K562 (cell line): ENCODE measurements around the gene HTR6. TPM values are rescaled to one million over a fixed set of nuclear protein-coding genes. Genes with fewer than 3 reads are reported as not detected.
A peak's percentile ranks its signal among the peaks of the same experiment; 100 is the strongest.

Source experiments
- ATAC-seq: fragments of 200-7000 bp; cut with Tn5 transposase; 3 replicates; pipeline ENCODE4 v1.9.1; 2020; ENCODE audit warnings: moderate library complexity
- BruUV-seq: library from RNA; stranded (reverse); fragments of 400-500 nt; replicated peaks from 2 replicates; lab custom pipeline; 2021; lab: Mats Ljungman, UMichigan
- CTCF ChIA-PET: fragments of 300-600 bp; formaldehyde crosslinking; extraction: SDS; loops from one replicate; lab custom pipeline; 2021; ENCODE audit warnings: low intra/inter-chr PET ratio; lab: Yijun Ruan, JAX
- POLR2A ChIA-PET: fragments of 300-600, 350-650 bp; sonication (Branson Sonifier 250); formaldehyde crosslinking; extraction: SDS; loops from one replicate; lab custom pipeline; 2021; ENCODE audit warnings: antibody characterized with exemption, inconsistent platforms; lab: Yijun Ruan, JAX
- DNase-seq, 4 experiments: peaks; one replicate each; pipeline versions ENCODE4 v3.0.0 to v3.0.0-alpha.2; 2011 to 2018; ENCODE audit warnings: low spot score in 3 of 4, mixed read lengths in 3 of 4; ENCODE audit errors: extremely low read depth in 1 of 4
- FAIRE-seq: peaks from 2 replicates; lab custom pipeline; 2011; peaks lifted over from hg19 to GRCh38; lab: Jason Lieb, UNC
- H2AFZ ChIP-seq: 2 replicates; pipeline ENCODE4 v1.6.0; 2011; ENCODE audit warnings: low read depth, low read length, control low read depth, inconsistent platforms
- H3K27ac ChIP-seq: fragments of 200-600 bp; 3 replicates; pipeline ENCODE4 v1.8.0; 2011; ENCODE audit warnings: low read depth, mild to moderate bottlenecking, control low read depth, inconsistent platforms, low read length, moderate library complexity, mixed read lengths; ENCODE audit errors: extremely low read depth
- H3K27me3 ChIP-seq, 2 experiments: fragments of 300-600 bp in 1 of 2; 2 replicates in 1 of 2; 3 replicates in 1 of 2; pipeline versions ENCODE4 v1.6.0 to v1.8.0; 2011; ENCODE audit warnings: inconsistent platforms in 2 of 2, low read length in 2 of 2, mild to moderate bottlenecking in 1 of 2, mixed read lengths in 1 of 2, moderate library complexity in 1 of 2; ENCODE audit not compliant: control insufficient read depth in 2 of 2, insufficient read depth in 2 of 2
- H3K36me3 ChIP-seq: fragments of 300-600 bp; 3 replicates; pipeline ENCODE4 v1.8.0; 2011; ENCODE audit warnings: mild to moderate bottlenecking, low read length, inconsistent platforms; ENCODE audit not compliant: control insufficient read depth, insufficient read depth
- H3K4me1 ChIP-seq, 2 experiments: fragments of 200-600 bp in 1 of 2; replicated peaks in 1 of 2; 2 replicates in 1 of 2; 3 replicates in 1 of 2; pipeline versions ENCODE4 v1.5.1 to v1.8.0; 2011; ENCODE audit warnings: inconsistent platforms in 2 of 2, low read length in 2 of 2, mild to moderate bottlenecking in 1 of 2, mixed read lengths in 1 of 2, moderate library complexity in 1 of 2; ENCODE audit not compliant: control insufficient read depth in 2 of 2, insufficient read depth in 2 of 2
- H3K4me2 ChIP-seq: 2 replicates; pipeline ENCODE4 v1.6.1; 2011; ENCODE audit warnings: low read length, control low read depth, inconsistent platforms, mixed read lengths; ENCODE audit not compliant: insufficient read depth
- H3K4me3 ChIP-seq: fragments of 200-600 bp; sonication (generic), shearing (Covaris generic); 2 replicates; pipeline ENCODE4 v1.5.1; 2016; ENCODE audit warnings: control low read depth, inconsistent platforms
- H3K79me2 ChIP-seq: fragments of 200-600 bp; 3 replicates; pipeline ENCODE4 v1.8.0; 2011; ENCODE audit warnings: low read length, inconsistent platforms; ENCODE audit not compliant: control insufficient read depth, insufficient read depth
- H3K9ac ChIP-seq, 2 experiments: 2 replicates each; pipeline versions ENCODE4 v1.6.0 to v1.6.1; 2011; ENCODE audit warnings: low read depth in 2 of 2, low read length in 2 of 2, control low read depth in 1 of 2, inconsistent platforms in 1 of 2, mild to moderate bottlenecking in 1 of 2, mixed read lengths in 1 of 2; ENCODE audit not compliant: insufficient read depth in 1 of 2
- H3K9me1 ChIP-seq: one replicate; pipeline ENCODE4 v1.6.0; 2011; ENCODE audit warnings: inconsistent platforms, mild to moderate bottlenecking, low read length, moderate library complexity; ENCODE audit not compliant: control insufficient read depth, insufficient read depth
- H3K9me3 ChIP-seq: replicated peaks from 2 replicates; pipeline ENCODE4 v1.5.1; 2011; ENCODE audit warnings: low read depth, low read length, inconsistent platforms; ENCODE audit not compliant: control insufficient read depth, insufficient read depth
- H4K20me1 ChIP-seq: replicated peaks from 2 replicates; pipeline ENCODE4 v1.6.1; 2011; ENCODE audit warnings: low read length, inconsistent platforms, mixed read lengths; ENCODE audit not compliant: control insufficient read depth, insufficient read depth
- FOXP4 ChIP-seq: sonication (generic); formaldehyde crosslinking; IDR thresholded peaks from 2 replicates; pipeline ENCODE4 v1.8.0; 2022; ENCODE audit warnings: mild to moderate bottlenecking, missing genetic modification reagents, borderline replicate concordance
- GTF2A2 ChIP-seq: IDR thresholded peaks from 2 replicates; pipeline ENCODE4 v1.6.1; 2016; ENCODE audit warnings: mild to moderate bottlenecking, missing genetic modification characterization, missing compliant biosample characterization
- KDM2B ChIP-seq: fragments of 250-450 bp; sonication (Bioruptor Pico); IDR thresholded peaks from 2 replicates; pipeline ENCODE4 v1.8.0; 2021; ENCODE audit warnings: mild to moderate bottlenecking, moderate library complexity
- TCF7L2 ChIP-seq: fragments of 150-350 bp; IDR thresholded peaks from 2 replicates; pipeline ENCODE4 v1.6.1; 2016; ENCODE audit warnings: low read depth, mild to moderate bottlenecking, low read length, moderate library complexity
- ZNF512 ChIP-seq: IDR thresholded peaks from 2 replicates; pipeline ENCODE4 v1.6.1; 2016; ENCODE audit warnings: missing genetic modification characterization, missing compliant biosample characterization
- WGBS: fragments of 100-300 bp; shearing (Covaris generic); methylation state at CpG from one replicate; pipeline ENCODE4 v1.1.6; 2016; ENCODE audit warnings: low coverage, mixed read lengths; ENCODE audit not compliant: insufficient coverage; ENCODE audit errors: missing lambda C conversion rate; 5-methylcytosine and 5-hydroxymethylcytosine counted together
- in situ Hi-C: fragments of 300-500 bp; cut with MboI; formaldehyde crosslinking; loops from 4 replicates; pipeline ENCODE4 v1.15.0; 2018; ENCODE audit warnings: inconsistent platforms, mixed read lengths
- intact Hi-C: fragments of 100-400 bp; cut with micrococcal nuclease; formaldehyde crosslinking; loops from 2 replicates; pipeline ENCODE4 v1.14.2; 2022
- polyA plus RNA-seq, 8 experiments: library from polyadenylated mRNA; depleted of rRNA in 4 of 8; stranded (reverse) in 5 of 8; unstranded in 3 of 8; fragments of >200 nt; fragmentation: Nextera tagmentation in 2 of 8; fragmentation: Illumina TruSeq in 1 of 8; extraction: Ambion mirVana in 2 of 8; extraction: Trizol in 1 of 8; gene quantifications; 2 replicates each; pipeline versions ENCODE4 v1.2.1 to v1.2.3, GENCODE V29; 2011 to 2014; ENCODE audit warnings: inconsistent platforms in 1 of 8, missing spikeins in 1 of 8
- total RNA-seq, 7 experiments: library from RNA; depleted of rRNA in 6 of 7; stranded (reverse); fragments of >200 nt in 6 of 7; fragmentation: Illumina TruSeq in 2 of 7; extraction: Trizol in 2 of 7; gene quantifications; 2 replicates each; pipeline versions ENCODE4 v1.2.1 to v1.2.3, GENCODE V29; 2011 to 2021; ENCODE audit warnings: low replicate concordance in 1 of 7

The HTR6 gene
- total and polyA plus RNA-seq, 9 of the 15 experiments (the other 6 are each of a cell fraction or from before 2014, with no cell fraction given) = not detected

- H3K4me1 ChIP-seq = peaks cover 13 to 45% of the 10 kb centered on the region in 2 experiments; a peak in 4 of 5 replicates
- no peaks in the 10 kb centered on the region for H3K79me2 ChIP-seq
- no peak for FAIRE-seq
- no peak overlapping the region for H3K27ac ChIP-seq
- no TSS peak for BruUV-seq
- CTCF ChIA-PET = interaction anchor here (0.7 to 3.5 kb wide), 2 partner anchors 209 to 257 kb away, joined by 3 to 12 read pairs; no protein-coding TSS in a partner anchor
- H3K36me3 ChIP-seq = no peaks in the 10 kb centered on the region
- no peak for DNase-seq
- WGBS = 40% methylated on average over 14 of the region's 14 CpGs
- peaks cover 3% of the 10 kb centered on the region; the same call in 1 of the 2 replicates for H4K20me1 ChIP-seq
- no peak overlapping the region for H3K4me2 ChIP-seq
- no peak overlapping the region for H2AFZ ChIP-seq
- peak overlapping the region in 1 of 2 experiments; percentile 56; a peak in 1 of 4 replicates for H3K9ac ChIP-seq
- ATAC-seq = no peak
- POLR2A ChIA-PET = interaction anchor here (0.6 to 1.0 kb wide), 4 partner anchors 12 to 305 kb away, joined by 3 to 4 read pairs (median 3); no protein-coding TSS in a partner anchor
- no peaks in the 10 kb centered on the region for H3K9me1 ChIP-seq
- intact Hi-C loops (loop anchor here (5.0 to 10.0 kb wide), 2 partner anchors 161 to 183 kb away; partner anchors contain the start of gene CAPZB), in situ Hi-C loops (no loop called here)
- H3K9me3 ChIP-seq = no peaks in the 10 kb centered on the region
- TF ChIP-seq TCF7L2 (no peak), ZNF512 (no peak), GTF2A2 (tag) (no peak), KDM2B (CRISPR knock-in tag) (no peak), FOXP4 (CRISPR knock-in tag) (no peak)
- no peak overlapping the region for H3K4me3 ChIP-seq
- peaks cover 13 to 27% of the 10 kb centered on the region in 2 experiments; a peak in 4 of 5 replicates for H3K27me3 ChIP-seq
Observed at GRCh38 chr1:19648239-19648638, 16.4 kb upstream of the HTR6 start.
